GM19455 (cell line): ENCODE data around the gene CIZ1.

Experiments
- ATAC-seq: cut with Tn5 transposase; IDR thresholded peaks from one replicate; pipeline ENCODE4 v1.9.1; 2021; ENCODE audit not compliant: unreplicated experiment

CIZ1 gene

GRCh38 chr9:128164307-128164885 is 27.0 kb downstream of the CIZ1 start:
- ATAC-seq: no peak

- ATAC-seq: no peak
These were observed 27.7 kb downstream of the CIZ1 start for GRCh38 chr9:128163523-128164306.

GRCh38 chr9:128163027-128163515 is 28.3 kb downstream of the CIZ1 start:
- no peak for ATAC-seq

GRCh38 chr9:128162215-128163026 is 29.0 kb downstream of the CIZ1 start:
- no peak for ATAC-seq

GRCh38 chr9:128161215-128161902 is 30.0 kb downstream of the CIZ1 start:
- no peak for ATAC-seq

- peak; percentile 12 for ATAC-seq
These were observed 30.8 kb downstream of the CIZ1 start for GRCh38 chr9:128160603-128160987.

- ATAC-seq: peak; percentile 69
These were observed 31.4 kb downstream of the CIZ1 start, which contains the start of gene BBLN for GRCh38 chr9:128159784-128160602. TSS of gene BBLN (plus strand) at chr9:128160265. CDS start at chr9:128160408, 143 bp downstream.

GRCh38 chr9:128159522-128159783 is 31.9 kb downstream of the CIZ1 start:
- ATAC-seq: peak; percentile 17

- ATAC-seq: no peak
These were observed 35.5 kb downstream of the CIZ1 start for GRCh38 chr9:128155736-128156500.

- ATAC-seq: no peak
These were observed 37.3 kb downstream of the CIZ1 start for GRCh38 chr9:128153947-128154695.

- ATAC-seq: no peak
These were observed 38.1 kb downstream of the CIZ1 start for GRCh38 chr9:128153060-128153946.

GRCh38 chr9:128152133-128153059 is 39.0 kb downstream of the CIZ1 start:
- ATAC-seq: no peak

- no peak for ATAC-seq
These were observed 39.9 kb downstream of the CIZ1 start for GRCh38 chr9:128151309-128152132.

- no peak for ATAC-seq
These were observed 40.6 kb downstream of the CIZ1 start for GRCh38 chr9:128150594-128151308.

- no peak for ATAC-seq
These were observed 41.3 kb downstream of the CIZ1 start for GRCh38 chr9:128149951-128150593.
